Vagina (tissue), 2 donors: ENCODE data around the gene JOSD2.

Experiments
- POLR2AphosphoS5 ChIP-seq, 2 donors: sonication (generic); formaldehyde crosslinking; IDR thresholded peaks; one replicate each; pipeline ENCODE4 v1.9.0; 2017; ENCODE audit warnings: antibody characterized with exemption in 2 of 2, mild to moderate bottlenecking in 2 of 2, low read depth in 1 of 2; ENCODE audit not compliant: insufficient read depth in 1 of 2
- TF ChIP-seq, protein P1 (sequence below), 3 experiments: fragments of 450-650 bp in 2 of 3; fragments of 200-600 bp in 1 of 3; sonication (generic) in 1 of 3; IDR thresholded peaks; one replicate each; pipeline ENCODE4 v1.5.1; 2017 to 2019; ENCODE audit warnings: antibody characterized with exemption in 3 of 3, mild to moderate bottlenecking in 2 of 3, moderate library complexity in 2 of 3

DNA sequence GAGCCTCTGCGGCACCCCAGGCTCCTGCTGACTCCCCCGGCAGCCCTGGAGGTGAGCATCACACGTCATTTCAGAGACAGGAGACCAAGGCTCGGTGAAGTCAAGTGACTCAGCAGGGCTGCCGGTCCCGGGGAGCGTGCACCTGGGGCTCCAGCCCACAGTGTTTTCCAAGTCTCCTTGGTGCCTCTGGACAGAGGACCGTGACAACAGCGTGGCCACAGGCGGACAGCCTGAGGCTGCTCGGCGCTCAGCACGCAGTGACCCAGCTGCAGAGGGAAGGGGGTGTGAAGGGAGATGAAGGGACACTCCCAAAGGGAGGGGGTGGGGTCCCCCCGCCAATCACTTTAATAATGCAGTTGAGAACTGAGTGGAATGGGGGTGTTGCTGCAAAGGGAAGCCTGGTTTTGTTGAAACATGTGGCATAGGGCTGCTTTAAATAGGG is 20.2 kb upstream of the JOSD2 start:
- TF ChIP-seq, protein P1, sequence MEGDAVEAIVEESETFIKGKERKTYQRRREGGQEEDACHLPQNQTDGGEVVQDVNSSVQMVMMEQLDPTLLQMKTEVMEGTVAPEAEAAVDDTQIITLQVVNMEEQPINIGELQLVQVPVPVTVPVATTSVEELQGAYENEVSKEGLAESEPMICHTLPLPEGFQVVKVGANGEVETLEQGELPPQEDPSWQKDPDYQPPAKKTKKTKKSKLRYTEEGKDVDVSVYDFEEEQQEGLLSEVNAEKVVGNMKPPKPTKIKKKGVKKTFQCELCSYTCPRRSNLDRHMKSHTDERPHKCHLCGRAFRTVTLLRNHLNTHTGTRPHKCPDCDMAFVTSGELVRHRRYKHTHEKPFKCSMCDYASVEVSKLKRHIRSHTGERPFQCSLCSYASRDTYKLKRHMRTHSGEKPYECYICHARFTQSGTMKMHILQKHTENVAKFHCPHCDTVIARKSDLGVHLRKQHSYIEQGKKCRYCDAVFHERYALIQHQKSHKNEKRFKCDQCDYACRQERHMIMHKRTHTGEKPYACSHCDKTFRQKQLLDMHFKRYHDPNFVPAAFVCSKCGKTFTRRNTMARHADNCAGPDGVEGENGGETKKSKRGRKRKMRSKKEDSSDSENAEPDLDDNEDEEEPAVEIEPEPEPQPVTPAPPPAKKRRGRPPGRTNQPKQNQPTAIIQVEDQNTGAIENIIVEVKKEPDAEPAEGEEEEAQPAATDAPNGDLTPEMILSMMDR (IDR thresholded peaks at IDR 0.05): no peak
- TF ChIP-seq POLR2AphosphoS5 (IDR thresholded peaks at IDR 0.05; ENCODE audit: insufficient read depth in 1 of 2, low read depth in 1 of 2): no peak
